ENCODE measurements around the gene WDR5. TPM values are rescaled to one million over a fixed set of nuclear protein-coding genes. Genes with fewer than 3 reads are reported as not detected.

Gene WDR5
- total RNA-seq, 1 donor from 2014 or later = 28.2 TPM

DNA sequence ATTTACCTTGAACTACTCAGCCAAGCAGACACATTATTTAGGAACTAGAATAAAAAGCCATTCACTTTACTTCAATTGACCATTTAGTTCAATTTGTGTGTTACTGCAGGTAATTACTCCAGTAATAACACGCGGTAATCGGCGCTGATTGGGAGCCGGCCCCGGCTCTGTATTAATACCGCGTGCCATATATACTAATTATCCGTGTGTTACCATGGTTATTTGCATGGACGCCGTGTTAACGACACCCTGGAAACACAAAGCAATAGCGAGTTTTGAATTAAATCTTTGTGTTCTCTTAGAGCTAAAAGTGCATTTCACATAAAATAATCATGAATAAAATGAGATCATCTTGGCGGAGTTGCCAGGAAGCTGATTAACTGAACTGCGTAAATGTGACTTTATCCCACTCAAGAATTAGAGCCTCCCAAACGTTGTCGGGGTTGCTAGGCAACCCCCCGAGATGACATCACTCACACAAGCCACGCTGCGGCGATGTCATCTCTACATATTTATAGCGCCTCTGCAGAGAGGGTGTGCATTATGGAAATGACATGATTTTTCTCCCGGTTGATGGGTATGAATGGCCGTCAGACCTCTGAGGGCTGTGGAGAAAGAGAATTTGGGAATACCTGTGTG is 69.9 kb downstream of the WDR5 start:
- H3K36me3 ChIP-seq (ENCODE audit: control insufficient read depth in 3 of 3, insufficient read depth in 3 of 3, low read length in 3 of 3) = no peaks in the 10 kb centered on the region
- H3K27me3 ChIP-seq (ENCODE audit: control insufficient read depth in 3 of 3, insufficient read depth in 3 of 3, low read length in 3 of 3) = no peaks in the 10 kb centered on the region
- H3K4me3 ChIP-seq (ENCODE audit: low read length in 3 of 3) = no peak overlapping the region
- H3K9me3 ChIP-seq (ENCODE audit: control insufficient read depth in 3 of 3, low read length in 3 of 3) = no peaks in the 10 kb centered on the region
- H3K27ac ChIP-seq (ENCODE audit: low read depth, low read length) = peak overlapping the region; percentile 34
- H3K9ac ChIP-seq (ENCODE audit: low read depth in 1 of 3, low read length in 3 of 3) = no peak overlapping the region
- peaks cover 34 to 42% (median 41%) of the 10 kb centered on the region in 3 donors for H3K4me1 ChIP-seq (ENCODE audit: control insufficient read depth in 3 of 3, insufficient read depth in 3 of 3, low read length in 3 of 3)

DNA sequence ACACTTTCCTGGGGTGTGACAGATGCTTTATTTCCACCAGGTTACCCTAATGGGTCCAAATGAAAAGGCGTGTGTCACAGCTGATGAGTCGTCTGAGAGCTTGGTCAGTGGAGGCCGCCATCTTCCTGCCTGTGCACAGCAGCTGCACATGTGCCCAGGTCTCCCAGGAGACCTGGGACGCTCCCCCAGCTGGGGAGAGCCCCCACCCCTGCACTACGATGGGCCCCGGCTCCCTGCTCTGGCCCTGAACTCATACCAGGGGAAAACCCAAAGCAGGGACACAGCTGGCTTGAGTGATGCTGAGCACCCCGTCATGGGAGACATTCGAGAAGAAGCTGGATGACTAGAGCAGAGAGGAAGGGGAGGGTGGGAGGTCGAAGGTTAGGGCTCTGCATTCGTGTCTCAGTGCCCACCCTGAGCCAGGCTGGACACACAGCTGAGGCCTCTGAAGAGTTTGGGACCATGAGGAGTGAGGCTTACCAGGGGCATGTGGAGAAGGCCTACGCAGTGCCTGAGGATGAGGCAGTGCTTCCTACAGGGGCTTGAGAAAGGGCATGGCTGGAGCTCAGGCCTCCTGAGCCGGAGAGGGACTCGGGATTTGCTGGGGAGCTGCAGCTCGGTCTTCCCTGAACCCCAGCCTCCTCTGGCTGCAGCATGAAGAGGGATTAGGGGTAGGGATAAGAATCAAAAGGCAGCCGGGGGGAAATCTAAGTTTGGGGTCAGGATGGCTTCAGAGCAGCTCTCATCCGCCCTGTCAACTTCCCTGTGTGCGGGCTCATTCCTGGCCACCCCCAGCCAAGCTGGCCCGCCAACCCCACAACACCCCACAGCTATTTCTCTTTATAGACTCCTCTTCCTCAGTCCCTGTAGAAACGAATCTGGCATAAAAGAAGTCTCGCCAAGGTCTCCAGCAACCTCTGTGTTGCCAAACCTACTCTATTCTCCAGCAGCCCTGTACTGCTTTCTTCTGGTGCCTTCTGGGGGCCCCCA is 70.7 kb downstream of the WDR5 start:
- Histone ChIP-seq H3K27me3 (ENCODE audit: control insufficient read depth in 3 of 3, insufficient read depth in 3 of 3, low read length in 3 of 3) (no peaks in the 10 kb centered on the region), H3K4me3 (ENCODE audit: low read length in 3 of 3) (no peak overlapping the region), H3K4me1 (ENCODE audit: control insufficient read depth in 3 of 3, insufficient read depth in 3 of 3, low read length in 3 of 3) (peaks cover 42 to 49% (median 48%) of the 10 kb centered on the region in 3 donors), H3K9ac (ENCODE audit: low read depth in 1 of 3, low read length in 3 of 3) (no peak overlapping the region), H3K36me3 (ENCODE audit: control insufficient read depth in 3 of 3, insufficient read depth in 3 of 3, low read length in 3 of 3) (no peaks in the 10 kb centered on the region), H3K27ac (ENCODE audit: low read depth, low read length) (peak overlapping the region; percentile 23), H3K9me3 (ENCODE audit: control insufficient read depth in 3 of 3, low read length in 3 of 3) (no peaks in the 10 kb centered on the region)

DNA sequence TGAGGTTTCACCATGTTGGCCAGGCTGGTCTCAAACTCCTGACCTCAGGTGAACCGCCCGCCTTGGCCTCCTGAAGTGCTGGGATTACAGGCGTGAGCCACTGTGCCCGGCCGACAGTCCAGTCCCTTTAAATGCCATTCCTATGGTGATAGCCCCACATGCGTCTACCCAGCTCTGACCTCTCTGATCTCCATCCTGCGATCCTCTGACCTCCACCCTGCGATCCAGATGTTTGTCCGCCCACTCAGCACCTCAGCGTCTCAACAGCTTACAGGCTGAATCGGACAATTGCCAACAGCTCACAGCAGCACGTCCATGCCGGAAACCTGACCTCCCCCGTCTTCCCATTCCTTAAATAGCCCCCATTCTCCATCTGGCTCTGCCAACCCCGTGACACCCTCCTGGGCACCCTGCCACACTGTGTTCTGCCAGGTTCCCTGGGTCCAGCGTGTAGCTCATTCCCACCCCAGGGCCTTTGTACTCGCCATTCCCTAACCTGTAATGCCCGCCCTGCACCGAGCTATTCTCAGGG is 72.5 kb downstream of the WDR5 start:
- peaks cover 43 to 50% (median 48%) of the 10 kb centered on the region in 3 donors for H3K4me1 ChIP-seq (ENCODE audit: control insufficient read depth in 3 of 3, insufficient read depth in 3 of 3, low read length in 3 of 3)
- peak overlapping the region; percentile 41 for H3K27ac ChIP-seq (ENCODE audit: low read depth, low read length)

DNA sequence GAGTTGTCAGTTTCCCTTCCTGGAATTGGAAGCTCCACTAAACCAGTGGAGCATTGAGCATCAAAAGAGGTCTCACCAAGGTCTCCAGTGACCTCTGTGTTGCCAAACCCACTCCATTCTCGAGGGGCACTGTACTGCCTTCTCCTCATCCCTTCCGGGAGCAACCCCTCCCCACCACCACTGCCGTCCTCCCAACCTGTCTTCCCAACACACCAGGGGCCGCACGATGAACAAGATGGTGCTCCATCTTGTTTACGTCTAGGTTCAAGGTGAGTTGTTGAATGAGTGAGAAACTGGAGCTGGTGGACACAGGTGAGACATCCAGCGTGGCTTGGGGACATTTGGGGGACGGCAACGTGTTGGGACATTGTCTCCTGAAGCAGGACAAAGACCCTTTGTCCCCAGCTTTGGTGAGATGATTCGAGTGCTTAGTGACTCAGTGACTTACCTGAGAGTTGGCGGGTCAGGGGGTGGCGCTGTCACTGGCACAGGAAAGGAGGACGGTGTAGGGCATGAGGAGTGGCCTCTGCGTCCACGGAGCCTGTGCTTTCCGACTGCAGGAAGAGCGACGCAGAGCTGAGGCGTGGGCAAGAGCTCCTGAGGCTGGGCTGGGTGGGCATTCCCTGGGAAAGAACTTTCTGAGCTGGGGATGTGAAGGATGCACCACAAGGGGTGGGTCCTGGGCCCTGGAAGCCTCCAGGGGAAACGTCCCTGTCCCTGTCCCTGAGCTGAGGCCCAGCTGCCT is 73.3 kb downstream of the WDR5 start:
- Histone ChIP-seq H3K9me3 (ENCODE audit: control insufficient read depth in 3 of 3, low read length in 3 of 3) (peaks cover 0 to 4% (median 0%) of the 10 kb centered on the region in 3 donors), H3K27me3 (ENCODE audit: control insufficient read depth in 3 of 3, insufficient read depth in 3 of 3, low read length in 3 of 3) (no peaks in the 10 kb centered on the region), H3K9ac (ENCODE audit: low read depth in 1 of 3, low read length in 3 of 3) (peak overlapping the region in 1 of 3 donors; percentile 25), H3K27ac (ENCODE audit: low read depth, low read length) (peak overlapping the region; percentile 41), H3K4me3 (ENCODE audit: low read length in 3 of 3) (no peak overlapping the region), H3K4me1 (ENCODE audit: control insufficient read depth in 3 of 3, insufficient read depth in 3 of 3, low read length in 3 of 3) (peaks cover 43 to 50% (median 48%) of the 10 kb centered on the region in 3 donors), H3K36me3 (ENCODE audit: control insufficient read depth in 3 of 3, insufficient read depth in 3 of 3, low read length in 3 of 3) (no peaks in the 10 kb centered on the region)

More for the DNA sequence above, 72.5 kb downstream of the WDR5 start:
- peak overlapping the region; percentile 5 to 44 (median 29) for H3K4me3 ChIP-seq (ENCODE audit: low read length in 3 of 3)
- peaks cover 0 to 4% (median 0%) of the 10 kb centered on the region in 3 donors for H3K9me3 ChIP-seq (ENCODE audit: control insufficient read depth in 3 of 3, low read length in 3 of 3)
- H3K36me3 ChIP-seq (ENCODE audit: control insufficient read depth in 3 of 3, insufficient read depth in 3 of 3, low read length in 3 of 3) = no peaks in the 10 kb centered on the region
- H3K9ac ChIP-seq (ENCODE audit: low read depth in 1 of 3, low read length in 3 of 3) = peak overlapping the region in 2 of 3 donors; percentile 21 to 50
- no peaks in the 10 kb centered on the region for H3K27me3 ChIP-seq (ENCODE audit: control insufficient read depth in 3 of 3, insufficient read depth in 3 of 3, low read length in 3 of 3)

Small RNA genes within 50 kb of the gene (small RNA-seq; reads per million reads assigned to genes)
- 11.3 reads per million, percentile 92 among the genes with 10 or more reads in this experiment for gene RNU6ATAC

Other genes with a start within 250 kb of the WDR5 start
- 9.9 TPM for gene VAV2, start 143.8 kb upstream of the WDR5 start, total RNA-seq
- 3.7 TPM for gene BRD3OS, start 110.6 kb upstream of the WDR5 start, total RNA-seq
- 20.9 TPM for gene BRD3, start 68.1 kb upstream of the WDR5 start, total RNA-seq
- gene RNU6ATAC, start 28.5 kb downstream of the WDR5 start, total RNA-seq = not detected
- gene RXRA, start 190.4 kb downstream of the WDR5 start, total RNA-seq = 11.5 TPM